NCI-H226 (cell line): Measurements from ENCODE around the gene KCTD7.
"Not testable (repeated sequence)": the region's sequence is repeated elsewhere in the genome, so short reads cannot be mapped to it uniquely, and the experiment has no call there.

Experiments
- DNase-seq: peaks from one replicate; pipeline ENCODE4 v3.0.0-alpha.2; 2015

The KCTD7 gene

GRCh38 chr7:66628361-66629221 lies at the start of gene KCTD7:
Gene KCTD7, plus strand, starts transcription at chr7:66628881. Its CDS starts 184 bp downstream, at chr7:66629065.
- DNase-seq: peak; percentile 98

DNA sequence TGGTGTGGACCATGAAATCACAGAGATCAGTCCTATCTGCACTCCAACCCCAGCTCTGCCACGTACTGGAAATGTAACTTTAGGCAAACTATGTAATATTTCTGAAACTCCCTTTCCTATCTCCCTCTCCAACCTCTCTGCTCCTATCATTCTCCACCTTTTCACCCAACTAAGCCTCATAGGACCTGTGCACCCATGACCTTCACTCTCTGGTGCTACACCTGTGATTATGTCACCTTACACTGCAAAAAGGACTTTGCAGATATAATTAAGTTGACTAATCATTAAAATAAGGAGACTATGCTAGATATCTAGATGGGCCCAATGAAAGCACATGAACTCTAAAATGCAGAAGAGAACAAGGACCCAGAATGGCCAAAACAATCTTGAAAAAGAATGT lies 48.3 kb upstream of the KCTD7 start:
- not testable (repeated sequence) for DNase-seq

GRCh38 chr7:66582816-66583489 lies 45.7 kb upstream of the KCTD7 start:
- not testable (repeated sequence) for DNase-seq

DNA sequence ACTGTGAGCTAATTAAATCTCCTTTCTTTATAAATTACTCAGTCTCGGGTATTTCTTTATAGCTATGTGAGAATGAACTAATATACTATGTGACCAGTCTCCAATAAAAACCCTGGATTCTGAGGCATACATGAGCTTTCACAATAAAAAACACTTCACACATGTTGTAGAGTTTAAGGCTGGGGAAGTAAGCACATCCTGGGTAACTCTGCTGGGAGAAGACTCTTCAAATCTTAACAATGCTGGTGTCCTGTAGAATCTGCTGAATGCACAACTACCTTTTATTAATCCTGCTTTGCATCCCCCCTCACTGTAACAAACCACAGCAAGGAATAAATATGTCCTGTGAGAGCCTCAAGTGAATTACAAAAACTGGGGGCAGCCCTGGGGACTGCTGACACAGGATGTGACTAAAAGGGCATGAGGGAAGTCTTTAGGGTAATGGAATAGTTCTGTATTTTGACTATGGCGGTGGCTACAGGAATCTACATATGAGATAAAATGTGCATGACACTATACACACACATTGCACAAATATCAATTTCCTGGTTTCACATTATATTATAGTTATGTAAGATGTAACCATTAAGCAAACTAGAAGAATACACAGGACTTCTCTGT lies 45.1 kb upstream of the KCTD7 start:
- DNase-seq: no peak

DNA sequence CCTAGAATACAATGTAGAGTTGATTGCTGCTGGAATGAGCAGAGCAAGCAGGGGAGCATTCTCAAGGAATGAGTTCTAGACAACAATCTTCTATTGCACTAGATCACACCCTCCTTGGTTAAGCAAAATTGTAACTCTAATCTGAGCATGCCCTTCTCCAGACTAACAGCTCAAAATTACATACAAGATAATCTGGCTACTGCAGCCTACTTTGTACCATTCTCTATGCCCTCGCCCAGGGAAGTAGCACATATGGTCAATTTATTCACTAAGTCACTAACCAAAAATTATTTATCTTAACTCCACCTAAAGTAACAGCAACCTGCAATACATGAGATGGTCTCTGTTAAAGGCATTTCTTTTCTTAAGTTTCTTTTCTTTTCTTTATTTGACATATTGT lies 42.5 kb upstream of the KCTD7 start:
- DNase-seq: no peak

- not testable (repeated sequence) for DNase-seq
These were observed 40.5 kb upstream of the KCTD7 start for GRCh38 chr7:66588226-66588625.

- DNase-seq: not testable (repeated sequence)
These were observed 39.7 kb upstream of the KCTD7 start for GRCh38 chr7:66588856-66589570.

GRCh38 chr7:66590302-66591057 lies 38.2 kb upstream of the KCTD7 start:
- DNase-seq: peak; percentile 28

GRCh38 chr7:66591058-66591798 lies 37.5 kb upstream of the KCTD7 start:
- DNase-seq: not testable (repeated sequence)

DNA sequence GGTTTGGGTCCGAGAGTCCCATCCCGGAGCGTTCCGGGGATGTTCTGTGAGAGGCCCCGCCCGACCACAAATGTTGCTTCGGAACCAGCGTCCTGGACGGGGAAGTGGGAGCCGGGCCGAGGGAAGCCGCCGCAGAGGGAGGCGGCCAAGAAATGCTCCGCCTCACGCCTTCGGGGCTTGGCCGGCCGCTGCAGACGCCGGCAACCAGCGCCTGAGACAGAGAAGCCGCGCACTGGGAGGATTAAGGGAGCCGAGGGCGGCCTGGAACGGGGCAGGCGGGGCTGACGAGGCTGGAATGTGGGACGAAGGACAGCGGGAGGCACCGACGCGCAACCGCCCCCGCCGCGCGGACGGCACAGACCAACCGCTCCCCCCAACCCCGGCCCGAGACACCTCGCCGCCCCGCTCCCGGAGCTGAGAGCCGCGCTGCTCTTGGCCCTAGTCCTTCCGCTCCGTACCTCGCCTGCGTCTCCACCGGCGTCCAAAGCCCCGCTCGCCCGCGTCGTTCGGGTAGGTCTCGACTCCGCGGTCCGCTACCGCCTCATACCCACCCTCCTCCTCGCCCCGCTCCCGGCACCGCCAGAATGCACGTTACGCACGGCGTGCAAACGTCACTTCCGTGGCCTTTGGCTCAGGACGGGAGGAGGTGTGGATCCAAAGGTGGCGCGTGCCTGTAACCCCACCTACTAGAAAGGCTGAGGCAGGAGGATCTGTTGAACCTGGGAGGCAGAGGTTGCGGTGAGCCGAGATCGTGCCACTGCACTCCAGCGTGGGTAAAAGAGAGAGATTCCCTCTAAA lies 36.7 kb upstream of the KCTD7 start:
- peak; percentile 94 for DNase-seq

GRCh38 chr7:66592597-66593146 lies 36.0 kb upstream of the KCTD7 start:
- not testable (repeated sequence) for DNase-seq

DNA sequence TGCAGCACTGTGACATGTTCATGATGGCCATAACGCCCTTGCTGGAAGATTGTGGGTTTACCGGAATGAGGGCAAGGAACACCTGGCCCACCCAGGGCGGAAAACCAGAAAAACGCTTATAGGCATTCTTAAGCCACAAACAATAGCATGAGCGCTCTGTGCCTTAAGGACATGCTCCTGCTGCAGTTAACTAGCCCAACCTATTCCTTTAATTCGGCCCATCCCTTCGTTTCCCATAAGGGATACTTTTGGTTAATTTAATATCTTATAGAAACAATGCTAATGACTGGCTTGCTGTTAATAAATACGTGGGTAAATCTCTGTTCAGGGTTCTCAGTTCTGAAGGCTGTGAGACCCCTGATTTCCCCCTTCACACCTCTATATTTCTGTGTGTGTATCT lies 34.6 kb upstream of the KCTD7 start:
- DNase-seq: not testable (repeated sequence)

DNA sequence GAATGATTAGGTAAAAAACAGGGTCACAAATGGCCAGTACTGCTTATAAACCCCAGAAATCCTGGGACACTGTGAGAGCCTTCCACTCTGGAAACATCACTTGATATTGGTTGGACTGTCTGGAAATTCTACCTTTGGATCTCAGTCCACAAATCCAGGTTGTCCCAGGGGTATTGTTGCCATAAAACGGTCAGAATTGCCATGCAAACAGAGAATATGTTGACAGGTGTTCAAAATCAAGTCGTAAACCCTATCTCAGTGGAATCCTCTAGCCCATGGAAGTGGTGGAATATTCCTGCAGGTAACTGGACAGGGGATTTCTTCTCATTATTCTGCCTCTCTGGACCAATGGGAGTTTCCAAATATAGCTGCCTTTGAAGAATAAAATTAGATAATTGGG lies 31.2 kb upstream of the KCTD7 start:
- DNase-seq: no peak

- no peak for DNase-seq
These were observed 26.5 kb upstream of the KCTD7 start for GRCh38 chr7:66602159-66602558.

GRCh38 chr7:66604198-66604597 lies 24.5 kb upstream of the KCTD7 start:
- DNase-seq: no peak

DNA sequence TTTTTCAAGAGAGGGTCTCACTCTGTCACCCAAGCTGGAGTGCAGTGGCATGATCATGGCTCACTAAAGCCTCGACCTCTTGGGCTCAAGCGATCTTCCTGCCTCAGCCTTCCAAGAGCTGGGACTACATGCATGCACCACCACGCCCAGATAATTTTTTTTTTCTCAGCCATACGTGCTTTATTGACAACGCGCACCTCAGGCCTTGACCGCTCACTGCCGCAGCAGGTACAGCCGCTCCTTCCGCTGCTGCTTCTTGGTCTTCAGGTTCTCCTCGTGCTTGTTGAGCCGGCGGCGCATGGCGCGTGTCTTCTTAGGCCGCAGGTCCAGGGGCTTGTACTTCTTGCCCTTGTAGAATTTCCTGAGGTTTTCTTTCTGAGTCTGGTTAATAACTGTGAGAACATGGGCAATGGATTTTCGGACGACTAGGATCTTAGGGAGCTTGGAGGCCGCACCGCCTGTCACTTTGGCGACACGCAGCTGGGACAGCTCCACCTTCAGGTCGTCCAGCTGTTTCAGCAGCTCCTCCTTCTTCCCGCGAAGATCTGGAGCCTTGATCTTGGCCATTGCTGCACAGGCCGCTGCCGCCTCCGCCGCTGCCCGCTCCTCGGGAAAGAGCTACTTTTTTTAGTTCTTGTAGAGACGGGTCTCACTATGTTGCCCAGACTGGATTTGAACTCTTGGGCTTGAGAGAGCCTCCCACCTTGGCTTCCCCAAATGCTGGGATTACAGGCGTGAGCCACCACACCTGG lies 22.0 kb upstream of the KCTD7 start:
- DNase-seq: not testable (repeated sequence)

DNA sequence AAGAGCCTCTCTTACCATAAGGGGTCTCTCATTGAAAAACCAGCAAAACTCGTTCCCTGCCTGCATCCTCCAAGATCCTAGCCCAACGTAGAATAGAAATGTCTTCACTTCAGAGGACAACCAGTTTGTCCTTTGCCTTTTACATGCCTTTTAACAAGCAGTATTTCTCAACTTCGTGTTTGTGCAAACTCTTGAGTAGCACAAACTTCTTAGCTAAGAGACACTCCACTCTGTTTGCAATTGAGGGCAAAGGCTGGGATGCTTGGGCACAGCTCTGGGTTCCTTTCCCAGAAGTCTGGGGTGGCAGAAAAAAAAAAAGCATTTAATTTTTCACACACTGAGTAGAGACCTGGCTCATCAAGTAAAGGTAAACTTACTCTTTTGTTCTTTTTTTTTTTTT lies 19.5 kb upstream of the KCTD7 start:
- no peak for DNase-seq

DNA sequence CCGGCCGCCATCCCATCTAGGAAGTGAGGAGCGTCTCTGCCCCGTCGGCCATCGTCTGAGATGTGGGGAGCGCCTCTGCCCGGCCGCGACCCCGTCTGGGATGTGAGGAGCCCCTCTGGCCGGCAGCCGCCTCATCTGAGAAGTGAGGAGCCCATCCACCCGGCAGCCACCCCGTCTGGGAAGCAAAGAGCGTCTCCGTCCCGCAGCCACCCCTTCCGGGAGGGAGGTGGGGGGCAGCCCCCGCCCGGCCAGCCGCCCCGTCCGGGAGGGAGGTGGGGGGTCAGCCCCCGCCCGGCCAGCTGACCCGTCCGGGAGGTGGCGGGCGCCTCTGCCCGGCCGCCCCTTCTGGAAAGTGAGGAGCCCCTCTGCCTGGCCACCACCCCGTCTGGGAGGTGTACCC lies 14.1 kb upstream of the KCTD7 start:
- not testable (repeated sequence) for DNase-seq

DNA sequence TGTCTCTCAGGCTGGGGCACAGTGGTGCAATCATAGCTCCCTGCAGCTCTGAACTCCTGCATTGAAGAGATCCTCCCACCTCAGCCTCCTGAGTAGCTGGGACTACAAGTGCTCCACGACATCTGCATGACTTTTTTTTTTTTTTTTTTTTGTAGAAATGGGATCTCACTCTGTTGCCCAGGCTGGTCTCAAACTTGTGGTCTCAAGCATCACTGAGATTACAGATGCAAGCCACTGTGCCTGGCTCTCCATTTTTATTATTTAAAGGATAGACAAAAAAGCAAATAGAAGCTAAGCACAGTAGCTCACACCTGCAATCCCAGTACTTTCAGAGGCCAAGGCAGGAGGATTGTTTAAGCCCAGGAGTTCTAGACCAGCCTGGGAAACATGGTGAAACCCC lies 13.0 kb upstream of the KCTD7 start:
- DNase-seq: no peak

DNA sequence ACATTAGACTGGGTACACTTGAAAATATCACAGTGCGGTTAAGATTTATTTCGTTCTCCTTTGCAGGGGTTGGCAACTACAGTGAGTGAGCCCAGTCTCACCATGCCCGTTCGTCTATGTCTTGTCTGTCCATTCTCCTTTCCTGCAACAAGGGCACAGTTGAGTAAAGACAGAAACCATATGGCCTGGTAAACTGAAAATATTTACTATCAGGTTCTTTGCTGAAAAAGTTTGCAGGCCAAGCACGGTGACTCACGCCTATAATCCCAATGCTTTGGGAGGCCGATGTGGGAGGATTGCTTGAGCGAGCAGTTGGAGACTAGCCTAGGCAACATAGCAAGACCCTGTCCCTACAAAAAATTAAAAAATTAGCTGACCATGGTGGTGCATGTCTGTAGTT lies 11.4 kb upstream of the KCTD7 start:
- no peak for DNase-seq
